Gastroesophageal sphincter (tissue), 3 donors: ENCODE results near the gene DENND5B.

Experiments
- EP300 ChIP-seq: sonication (generic); formaldehyde crosslinking; IDR thresholded peaks from one replicate; pipeline ENCODE4 v1.6.1; 2017; ENCODE audit warnings: antibody characterized with exemption, mild to moderate bottlenecking
- POLR2A ChIP-seq, 2 donors: fragments of 450-650 bp; IDR thresholded peaks; one replicate each; pipeline ENCODE4 v1.6.1; 2017; ENCODE audit warnings: antibody characterized with exemption in 2 of 2, mild to moderate bottlenecking in 2 of 2, moderate library complexity in 1 of 2
- POLR2AphosphoS5 ChIP-seq: sonication (generic); formaldehyde crosslinking; IDR thresholded peaks from one replicate; pipeline ENCODE4 v1.6.1; 2017; ENCODE audit warnings: antibody characterized with exemption
- TF ChIP-seq, protein P1 (sequence below), 4 experiments: fragments of 200-600 bp in 2 of 4; fragments of 450-650 bp in 2 of 4; sonication (generic) in 1 of 4; IDR thresholded peaks; one replicate each; pipeline ENCODE4 v1.5.1; 2017 to 2019; ENCODE audit warnings: antibody characterized with exemption in 4 of 4, mild to moderate bottlenecking in 2 of 4, moderate library complexity in 2 of 4

DNA sequence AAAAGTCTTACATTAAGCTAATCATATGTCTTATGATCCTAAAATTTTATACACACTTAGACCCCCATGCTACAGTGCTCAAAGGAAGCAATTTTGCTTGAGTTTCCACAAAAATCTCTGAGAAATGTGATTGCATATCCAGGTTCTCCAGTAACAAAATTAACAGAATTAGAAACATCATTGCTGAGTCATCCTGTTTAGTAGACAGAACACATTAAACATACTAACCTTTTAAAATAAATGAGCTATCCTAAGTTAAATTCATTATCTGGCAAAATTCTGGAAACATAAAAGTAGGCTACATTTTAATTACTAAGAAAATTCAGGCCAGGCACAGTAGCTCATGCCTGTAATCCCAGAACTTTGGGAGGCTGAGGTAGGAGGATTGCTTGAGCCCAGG lies 94.7 kb downstream of the DENND5B start:
- TF ChIP-seq, protein P1, sequence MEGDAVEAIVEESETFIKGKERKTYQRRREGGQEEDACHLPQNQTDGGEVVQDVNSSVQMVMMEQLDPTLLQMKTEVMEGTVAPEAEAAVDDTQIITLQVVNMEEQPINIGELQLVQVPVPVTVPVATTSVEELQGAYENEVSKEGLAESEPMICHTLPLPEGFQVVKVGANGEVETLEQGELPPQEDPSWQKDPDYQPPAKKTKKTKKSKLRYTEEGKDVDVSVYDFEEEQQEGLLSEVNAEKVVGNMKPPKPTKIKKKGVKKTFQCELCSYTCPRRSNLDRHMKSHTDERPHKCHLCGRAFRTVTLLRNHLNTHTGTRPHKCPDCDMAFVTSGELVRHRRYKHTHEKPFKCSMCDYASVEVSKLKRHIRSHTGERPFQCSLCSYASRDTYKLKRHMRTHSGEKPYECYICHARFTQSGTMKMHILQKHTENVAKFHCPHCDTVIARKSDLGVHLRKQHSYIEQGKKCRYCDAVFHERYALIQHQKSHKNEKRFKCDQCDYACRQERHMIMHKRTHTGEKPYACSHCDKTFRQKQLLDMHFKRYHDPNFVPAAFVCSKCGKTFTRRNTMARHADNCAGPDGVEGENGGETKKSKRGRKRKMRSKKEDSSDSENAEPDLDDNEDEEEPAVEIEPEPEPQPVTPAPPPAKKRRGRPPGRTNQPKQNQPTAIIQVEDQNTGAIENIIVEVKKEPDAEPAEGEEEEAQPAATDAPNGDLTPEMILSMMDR (IDR thresholded peaks at IDR 0.05) = no peak
- TF ChIP-seq POLR2A (IDR thresholded peaks at IDR 0.05) (no peak), EP300 (no peak), POLR2AphosphoS5 (no peak)
